Type B pancreatic cell (in vitro differentiated cells): ENCODE results near the gene TULP1. TPM values are rescaled to one million over a fixed set of nuclear protein-coding genes. Genes with fewer than 3 reads are reported as not detected.
A peak's percentile ranks its signal among the peaks of the same experiment; 100 is the strongest.

Source experiments
- DNase-seq: peaks from one replicate; pipeline ENCODE4 v3.0.0; 2021; ENCODE audit warnings: mixed read lengths; ENCODE audit not compliant: unreplicated experiment; ENCODE audit errors: extremely low spot score
- H3K27ac Mint-ChIP-seq: 2 replicates; pipeline ENCODE4 v1.8.0; 2021; ENCODE audit warnings: mild to moderate bottlenecking, mixed read lengths
- H3K27me3 Mint-ChIP-seq: 2 replicates; pipeline ENCODE4 v1.8.0; 2021; ENCODE audit warnings: mixed read lengths
- H3K36me3 Mint-ChIP-seq: 2 replicates; pipeline ENCODE4 v1.8.0; 2021; ENCODE audit warnings: mixed read lengths
- H3K4me1 Mint-ChIP-seq: one replicate; pipeline ENCODE4 v1.8.0; 2021; ENCODE audit warnings: mixed read lengths; ENCODE audit not compliant: unreplicated experiment
- H3K4me3 Mint-ChIP-seq: 2 replicates; pipeline ENCODE4 v1.8.0; 2021; ENCODE audit warnings: mild to moderate bottlenecking, mixed read lengths
- H3K9me3 Mint-ChIP-seq: 2 replicates; pipeline ENCODE4 v1.8.0; 2021; ENCODE audit warnings: mixed read lengths
- CTCF ChIP-seq: fragments of 200-600 bp; sonication (generic); conservative IDR thresholded peaks from 2 replicates; pipeline ENCODE4 v1.5.0; 2021; ENCODE audit warnings: antibody characterized with exemption, mild to moderate bottlenecking
- total RNA-seq: library from RNA; stranded (reverse); gene quantifications from 2 replicates; pipeline ENCODE4 v1.2.1, GENCODE V29; 2021; ENCODE audit warnings: low replicate concordance

The TULP1 gene
- total RNA-seq, 1 donor from 2014 or later: not detected

- Mint-ChIP-seq H3K4me1 (peaks cover 11% of the 10 kb centered on the region), H3K9me3 (no peaks in the 10 kb centered on the region), H3K27me3 (peaks cover 6% of the 10 kb centered on the region), H3K36me3 (no peaks in the 10 kb centered on the region), H3K27ac (no peak overlapping the region), H3K4me3 (no peak overlapping the region)
- TF ChIP-seq CTCF: no peak
- no peak for DNase-seq
Measured at GRCh38 chr6:35507221-35507620, 5.5 kb downstream of the TULP1 start.

GRCh38 chr6:35506536-35506935 is 6.2 kb downstream of the TULP1 start:
- Mint-ChIP-seq H3K9me3 (no peaks in the 10 kb centered on the region), H3K4me1 (peaks cover 11% of the 10 kb centered on the region), H3K36me3 (no peaks in the 10 kb centered on the region), H3K27ac (no peak overlapping the region), H3K4me3 (no peak overlapping the region), H3K27me3 (peaks cover 6% of the 10 kb centered on the region)
- no peak for TF ChIP-seq CTCF
- DNase-seq: no peak

- DNase-seq: no peak
- H3K36me3 Mint-ChIP-seq: no peaks in the 10 kb centered on the region
- peaks cover 14% of the 10 kb centered on the region for H3K4me1 Mint-ChIP-seq
Measured at GRCh38 chr6:35505999-35506412, 6.7 kb downstream of the TULP1 start.

GRCh38 chr6:35503534-35503933 is 9.2 kb downstream of the TULP1 start:
- Mint-ChIP-seq H3K27me3 (peaks cover 9% of the 10 kb centered on the region), H3K4me1 (peaks cover 26% of the 10 kb centered on the region), H3K4me3 (no peak overlapping the region), H3K36me3 (no peaks in the 10 kb centered on the region), H3K9me3 (no peaks in the 10 kb centered on the region), H3K27ac (no peak overlapping the region)
- DNase-seq: no peak
- no peak for TF ChIP-seq CTCF

More at GRCh38 chr6:35505999-35506412, 6.7 kb downstream of the TULP1 start:
- H3K4me3 Mint-ChIP-seq: no peak overlapping the region
- H3K27ac Mint-ChIP-seq: no peak overlapping the region
- no peak for TF ChIP-seq CTCF
- H3K27me3 Mint-ChIP-seq: peaks cover 6% of the 10 kb centered on the region
- H3K9me3 Mint-ChIP-seq: no peaks in the 10 kb centered on the region

GRCh38 chr6:35501784-35502183 is 10.9 kb downstream of the TULP1 start:
- DNase-seq: no peak
- no peak for TF ChIP-seq CTCF
- Mint-ChIP-seq H3K4me3 (no peak overlapping the region), H3K27ac (no peak overlapping the region), H3K27me3 (peaks cover 8% of the 10 kb centered on the region), H3K4me1 (peaks cover 30% of the 10 kb centered on the region), H3K9me3 (no peaks in the 10 kb centered on the region), H3K36me3 (no peaks in the 10 kb centered on the region)

GRCh38 chr6:35500782-35501181 is 11.9 kb downstream of the TULP1 start:
- TF ChIP-seq CTCF: no peak
- Mint-ChIP-seq H3K27me3 (peaks cover 4% of the 10 kb centered on the region), H3K36me3 (no peaks in the 10 kb centered on the region), H3K4me3 (peak overlapping the region; percentile 44), H3K4me1 (peaks cover 26% of the 10 kb centered on the region), H3K27ac (peak overlapping the region; percentile 37), H3K9me3 (no peaks in the 10 kb centered on the region)
- no peak for DNase-seq
